WTC11 (cell line): Measurements from ENCODE around the gene SMARCA4. TPM values are rescaled to one million over a fixed set of nuclear protein-coding genes. Genes with fewer than 3 reads are reported as not detected.
"Not testable (repeated sequence)": the region's sequence is repeated elsewhere in the genome, so short reads cannot be mapped to it uniquely, and the experiment has no call there.

Source experiments
- ATAC-seq: fragments of 200-7000 bp; cut with Tn5 transposase; 2 replicates; pipeline ENCODE4 v1.10.0; 2021; ENCODE audit warnings: mild to moderate bottlenecking, moderate library complexity
- CTCF ChIA-PET: fragments of 300-600 bp; sonication (Branson Sonifier 250); formaldehyde crosslinking; loops from one replicate; lab custom pipeline; 2021; ENCODE audit warnings: antibody characterized with exemption; lab: Charles Lee
- POLR2A ChIA-PET: fragments of 350-600 bp; sonication (Branson Sonifier 250); formaldehyde crosslinking; loops from one replicate; lab custom pipeline; 2021; ENCODE audit warnings: antibody characterized with exemption; lab: Charles Lee
- DNase-seq: peaks from one replicate; pipeline ENCODE4 v3.0.0; 2021; ENCODE audit warnings: low spot score
- H3K27ac Mint-ChIP-seq: 2 replicates; pipeline ENCODE4 v1.8.0; 2021; ENCODE audit warnings: mixed read lengths
- H3K27me3 Mint-ChIP-seq: 2 replicates; pipeline ENCODE4 v1.8.0; 2021; ENCODE audit warnings: low read depth, mild to moderate bottlenecking, moderate library complexity, mixed read lengths
- H3K36me3 Mint-ChIP-seq: 2 replicates; pipeline ENCODE4 v1.8.0; 2021; ENCODE audit warnings: mixed read lengths
- H3K4me1 Mint-ChIP-seq: 2 replicates; pipeline ENCODE4 v1.8.0; 2022; ENCODE audit warnings: mixed read lengths
- H3K4me3 Mint-ChIP-seq: 2 replicates; pipeline ENCODE4 v1.8.0; 2021; ENCODE audit warnings: mild to moderate bottlenecking, moderate library complexity, mixed read lengths
- H3K9me3 Mint-ChIP-seq: 2 replicates; pipeline ENCODE4 v1.8.0; 2021; ENCODE audit warnings: mixed read lengths
- AFF4 ChIP-seq: sonication (generic); formaldehyde crosslinking; IDR thresholded peaks from 2 replicates; pipeline ENCODE4 v1.8.1; 2023; ENCODE audit warnings: mild to moderate bottlenecking, missing genetic modification reagents, borderline replicate concordance
- CTCF ChIP-seq: fragments of 200-600 bp; IDR thresholded peaks from 2 replicates; pipeline ENCODE4 v1.8.0; 2022; ENCODE audit warnings: antibody characterized with exemption
- ETV6 ChIP-seq: sonication (generic); formaldehyde crosslinking; IDR thresholded peaks from 2 replicates; pipeline ENCODE4 v1.8.1; 2022; ENCODE audit warnings: mild to moderate bottlenecking, missing genetic modification reagents
- FOXK1 ChIP-seq: sonication (generic); formaldehyde crosslinking; IDR thresholded peaks from 2 replicates; pipeline ENCODE4 v1.8.0; 2022; ENCODE audit warnings: mild to moderate bottlenecking, moderate library complexity, missing genetic modification reagents
- NR1H2 ChIP-seq: sonication (generic); formaldehyde crosslinking; IDR thresholded peaks from 2 replicates; pipeline ENCODE4 v1.9.0; 2021; ENCODE audit warnings: mild to moderate bottlenecking, moderate library complexity, missing genetic modification reagents
- USF1 ChIP-seq: sonication (generic); formaldehyde crosslinking; IDR thresholded peaks from 2 replicates; pipeline ENCODE4 v1.8.0; 2022; ENCODE audit warnings: mild to moderate bottlenecking, missing genetic modification reagents
- ZNF121 ChIP-seq: sonication (generic); formaldehyde crosslinking; IDR thresholded peaks from 2 replicates; pipeline ENCODE4 v1.8.0; 2023; ENCODE audit warnings: missing genetic modification reagents
- ZNF138 ChIP-seq: sonication (generic); formaldehyde crosslinking; conservative IDR thresholded peaks from 2 replicates; pipeline ENCODE4 v1.8.1; 2022; ENCODE audit warnings: mild to moderate bottlenecking, moderate library complexity, missing genetic modification reagents
- total RNA-seq: library from RNA; stranded (reverse); gene quantifications from 3 replicates; pipeline ENCODE4 v1.2.3, GENCODE V29; 2021

SMARCA4 gene
- total RNA-seq, 1 experiment from 2014 or later = 295 TPM

- peak; percentile 99 for TF ChIP-seq FOXK1
Measured at GRCh38 chr19:10928563-10929401, 32.0 kb upstream of the SMARCA4 start, which contains the start of the genes TIMM29 and YIPF2 (continued).

- Mint-ChIP-seq H3K9me3 (no peaks in the 10 kb centered on the region), H3K27ac (0 out of 2 replicates have a peak overlapping the region, but pooled peaks have one; percentile 27), H3K36me3 (peaks cover 12% of the 10 kb centered on the region; the same call in 1 of the 2 replicates), H3K4me3 (peak overlapping the region; percentile 85), H3K27me3 (no peaks in the 10 kb centered on the region), H3K4me1 (peaks cover 11% of the 10 kb centered on the region; the same call in 1 of the 2 replicates)
- ATAC-seq = no peak
- DNase-seq = peak; percentile 26
- CTCF ChIA-PET = no interaction called here
- POLR2A ChIA-PET = no interaction called here
- TF ChIP-seq FOXK1 (0 out of 2 replicates have a peak, but pooled peaks have one; percentile 22), ZNF138 (no peak)
Measured at GRCh38 chr19:10929402-10929794, 31.4 kb upstream of the SMARCA4 start.

- no peak overlapping the region for H3K4me3 Mint-ChIP-seq
- H3K27ac Mint-ChIP-seq = peak overlapping the region; percentile 33
- ATAC-seq (no peak), DNase-seq (no peak)
- no peak for TF ChIP-seq ZNF121
- TF ChIP-seq USF1 (CRISPR knock-in tag) = no peak
- no peak for TF ChIP-seq AFF4
- H3K36me3 Mint-ChIP-seq = peaks cover 6% of the 10 kb centered on the region; the same call in 1 of the 2 replicates
- ChIA-PET POLR2A (interaction anchor here (0.6 to 1.1 kb wide), 2 partner anchors 68 to 77 kb away, joined by 3 to 4 read pairs; no protein-coding TSS in a partner anchor), CTCF (interaction anchor here (0.6 to 2.6 kb wide), 6 partner anchors 17 to 76 kb away, joined by 3 to 15 read pairs (median 4); no protein-coding TSS in a partner anchor)
- H3K27me3 Mint-ChIP-seq = no peaks in the 10 kb centered on the region
- no peaks in the 10 kb centered on the region for H3K9me3 Mint-ChIP-seq
- H3K4me1 Mint-ChIP-seq = no peaks in the 10 kb centered on the region; the same call in 1 of the 2 replicates
Measured at GRCh38 chr19:10935371-10936059, 25.3 kb upstream of the SMARCA4 start.

GRCh38 chr19:10936661-10937084, 24.2 kb upstream of the SMARCA4 start:
- peak; percentile 97 for ATAC-seq
- CTCF ChIA-PET = interaction anchor here (0.5 to 2.6 kb wide), 54 partner anchors 9 to 426 kb away, joined by 3 to 15 read pairs (median 4); partner anchors contain the start of genes DOCK6, LDLR and SMARCA4
- Mint-ChIP-seq H3K4me3 (peak overlapping the region; percentile 11; the same call in 1 of the 2 replicates), H3K27ac (no peak overlapping the region), H3K36me3 (0 out of 2 replicates have a peak, but pooled peaks cover 3% of the 10 kb centered on the region), H3K9me3 (no peaks in the 10 kb centered on the region), H3K4me1 (no peaks in the 10 kb centered on the region; the same call in 1 of the 2 replicates), H3K27me3 (no peaks in the 10 kb centered on the region)
- DNase-seq = peak; percentile 59
- TF ChIP-seq NR1H2 (CRISPR knock-in tag) (no peak), ETV6 (0 out of 2 replicates have a peak, but pooled peaks have one; percentile 27), CTCF (peak; percentile 40)
- POLR2A ChIA-PET = interaction anchor here (0.6 to 1.1 kb wide), 5 partner anchors 12 to 622 kb away, joined by 3 to 4 read pairs (median 4); partner anchors contain the start of gene SMARCA4

- not testable (repeated sequence) for DNase-seq, H3K4me1 Mint-ChIP-seq, H3K4me3 Mint-ChIP-seq, H3K9me3 Mint-ChIP-seq, H3K27ac Mint-ChIP-seq, H3K27me3 Mint-ChIP-seq, H3K36me3 Mint-ChIP-seq, ATAC-seq
- CTCF ChIA-PET = interaction anchor here (0.6 to 2.5 kb wide), 55 partner anchors 8 to 856 kb away, joined by 3 to 77 read pairs (median 5); partner anchors contain the start of genes DNM2, LDLR, SMARCA4 and TMED1
- POLR2A ChIA-PET = interaction anchor here (0.6 to 0.7 kb wide), 3 partner anchors 56 to 803 kb away, joined by 3 to 6 read pairs (median 6); no protein-coding TSS in a partner anchor
Measured at GRCh38 chr19:10941649-10942048, 19.2 kb upstream of the SMARCA4 start.

- not testable (repeated sequence) for H3K27ac Mint-ChIP-seq, ATAC-seq, DNase-seq, H3K4me1 Mint-ChIP-seq, H3K9me3 Mint-ChIP-seq, H3K27me3 Mint-ChIP-seq, H3K4me3 Mint-ChIP-seq, H3K36me3 Mint-ChIP-seq
- ChIA-PET CTCF (interaction anchor here (2.5 kb wide), 1 partner anchor 68 kb away, joined by 16 read pairs; no protein-coding TSS in a partner anchor), POLR2A (interaction anchor here (0.6 kb wide), 1 partner anchor 10 kb away, joined by 3 read pairs; no protein-coding TSS in a partner anchor)
Measured at GRCh38 chr19:10943412-10943811, 17.4 kb upstream of the SMARCA4 start.
